BLaER1 treated with 17β-estradiol and CSF1 and Interleukin-3, amounts not matched to agents 10 nM and 100 nM (cell line): Measurements from ENCODE around the gene TFDP2.

Source experiments
- H3K27ac ChIP-seq, 11 experiments: shearing (Covaris generic); formaldehyde crosslinking; 2 replicates each; pipeline ENCODE4 v1.8.1; 2022
- H3K27me3 ChIP-seq, 11 experiments: shearing (Covaris generic); formaldehyde crosslinking; 2 replicates each; pipeline ENCODE4 v1.8.1; 2022
- H3K36me3 ChIP-seq, 11 experiments: shearing (Covaris generic); formaldehyde crosslinking; 2 replicates each; pipeline ENCODE4 v1.8.1; 2022
- H3K4me1 ChIP-seq, 10 experiments: shearing (Covaris generic); formaldehyde crosslinking; 2 replicates each; pipeline ENCODE4 v1.8.1; 2022
- H3K4me2 ChIP-seq, 11 experiments: shearing (Covaris generic); formaldehyde crosslinking; 2 replicates each; pipeline ENCODE4 v1.8.1; 2022
- H3K4me3 ChIP-seq, 10 experiments: shearing (Covaris generic); formaldehyde crosslinking; 2 replicates each; pipeline ENCODE4 v1.8.1; 2022
- H3K9ac ChIP-seq, 11 experiments: shearing (Covaris generic); formaldehyde crosslinking; 2 replicates each; pipeline ENCODE4 v1.8.1; 2022
- H3K9me3 ChIP-seq, 11 experiments: shearing (Covaris generic); formaldehyde crosslinking; replicated peaks in 1 of 11; 2 replicates each; pipeline ENCODE4 v1.8.1; 2022
- H4K20me1 ChIP-seq, 11 experiments: shearing (Covaris generic); formaldehyde crosslinking; 2 replicates each; pipeline ENCODE4 v1.8.1; 2022
- Cebpa-rat ChIP-seq, 11 experiments: shearing (Covaris generic); IDR thresholded peaks; 2 replicates each; pipeline ENCODE4 v1.8.1; 2022

The TFDP2 gene

GRCh38 chr3:141904203-141904602 is 245.1 kb downstream of the TFDP2 start:
- no peak for TF ChIP-seq Cebpa-rat (IDR thresholded peaks at IDR 0.05)
- Histone ChIP-seq H4K20me1 (peaks cover 12 to 60% (median 37%) of the 10 kb centered on the region in 11 experiments; a peak in 19 of 22 replicates), H3K36me3 (peaks cover 58 to 85% (median 75%) of the 10 kb centered on the region in 11 experiments), H3K4me2 (no peak overlapping the region), H3K27ac (no peak overlapping the region), H3K9ac (no peak overlapping the region), H3K27me3 (no peaks in the 10 kb centered on the region), H3K9me3 (peaks cover 12 to 17% (median 14%) of the 10 kb centered on the region in 11 experiments), H3K4me1 (peaks cover 0 to 62% (median 0%) of the 10 kb centered on the region in 10 experiments; a peak in 9 of 20 replicates), H3K4me3 (no peak overlapping the region)

DNA sequence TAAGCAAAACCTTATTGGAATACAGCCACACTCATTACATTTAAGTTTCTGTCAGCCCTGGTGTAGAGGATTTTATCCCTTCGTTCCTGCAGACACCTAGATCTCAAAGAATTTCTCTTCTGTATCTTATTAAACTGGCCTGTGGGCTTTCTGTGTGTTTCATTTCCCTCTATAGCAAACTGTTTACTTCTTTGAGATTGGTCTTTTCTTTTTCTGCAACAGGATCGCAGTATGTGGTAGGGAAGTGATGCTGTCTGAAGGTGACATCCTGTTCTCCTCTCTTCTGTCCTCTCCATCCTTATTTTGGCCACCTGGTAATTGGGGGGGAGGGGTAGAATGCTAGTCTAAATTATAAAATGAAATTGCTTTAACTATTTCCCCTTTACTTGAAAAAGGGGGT is 247.4 kb downstream of the TFDP2 start:
- no peak overlapping the region for H3K4me3 ChIP-seq
- H3K4me2 ChIP-seq = peak overlapping the region in 1 of 11 experiments; percentile 15; a peak in 2 of 22 replicates
- peaks cover 0 to 41% (median 0%) of the 10 kb centered on the region in 10 experiments; a peak in 9 of 20 replicates for H3K4me1 ChIP-seq
- H3K36me3 ChIP-seq = peaks cover 58 to 86% (median 75%) of the 10 kb centered on the region in 11 experiments
- H3K9ac ChIP-seq = no peak overlapping the region
- peaks cover 12 to 69% (median 39%) of the 10 kb centered on the region in 11 experiments; a peak in 19 of 22 replicates for H4K20me1 ChIP-seq
- peaks cover 21 to 40% (median 37%) of the 10 kb centered on the region in 11 experiments for H3K9me3 ChIP-seq
- H3K27me3 ChIP-seq = no peaks in the 10 kb centered on the region
- no peak overlapping the region for H3K27ac ChIP-seq
- no peak for TF ChIP-seq Cebpa-rat (IDR thresholded peaks at IDR 0.05)

DNA sequence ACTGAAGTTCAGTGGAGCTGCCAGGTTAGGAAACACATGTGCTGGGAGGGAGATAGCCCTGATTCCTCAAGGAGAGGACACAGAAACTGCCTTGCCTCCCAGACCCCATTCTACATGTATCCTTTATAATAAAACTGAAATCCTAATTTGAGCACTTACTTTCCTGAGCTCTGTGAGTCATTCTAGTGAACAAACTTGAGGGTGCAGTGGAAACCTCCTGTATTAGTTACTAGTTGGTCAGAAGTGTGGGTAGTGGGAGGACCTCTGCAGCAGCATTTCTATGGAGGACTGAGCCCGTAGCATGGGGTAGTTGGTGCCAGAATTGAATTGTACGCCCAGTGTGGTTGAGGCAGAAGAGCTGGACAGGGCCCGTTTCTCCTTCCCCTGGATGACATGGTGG is 249.0 kb downstream of the TFDP2 start:
- no peak overlapping the region for H3K9ac ChIP-seq
- peaks cover 0 to 28% (median 0%) of the 10 kb centered on the region in 10 experiments; a peak in 8 of 20 replicates for H3K4me1 ChIP-seq
- H3K4me2 ChIP-seq = peak overlapping the region in 1 of 11 experiments; percentile 8; a peak in 1 of 22 replicates
- no peaks in the 10 kb centered on the region for H3K27me3 ChIP-seq
- H3K27ac ChIP-seq = no peak overlapping the region
- H3K4me3 ChIP-seq = 0 out of 20 replicates have a peak overlapping the region, but pooled peaks of 1 of the 10 experiments have one; percentile 1
- H3K36me3 ChIP-seq = peaks cover 70 to 89% (median 81%) of the 10 kb centered on the region in 11 experiments
- peaks cover 12 to 82% (median 48%) of the 10 kb centered on the region in 11 experiments; a peak in 19 of 22 replicates for H4K20me1 ChIP-seq
- TF ChIP-seq Cebpa-rat (IDR thresholded peaks at IDR 0.05) = no peak
- peaks cover 21 to 50% (median 42%) of the 10 kb centered on the region in 11 experiments for H3K9me3 ChIP-seq

GRCh38 chr3:141898908-141899307 is 250.4 kb downstream of the TFDP2 start:
- Histone ChIP-seq H3K4me2 (no peak overlapping the region), H3K27me3 (no peaks in the 10 kb centered on the region), H3K27ac (no peak overlapping the region), H4K20me1 (peaks cover 12 to 84% (median 61%) of the 10 kb centered on the region in 11 experiments; a peak in 19 of 22 replicates), H3K9me3 (peaks cover 21 to 50% (median 42%) of the 10 kb centered on the region in 11 experiments), H3K4me1 (peaks cover 0 to 34% (median 11%) of the 10 kb centered on the region in 10 experiments; a peak in 13 of 20 replicates), H3K36me3 (peaks cover 61 to 90% (median 80%) of the 10 kb centered on the region in 11 experiments), H3K4me3 (no peak overlapping the region), H3K9ac (no peak overlapping the region)
- TF ChIP-seq Cebpa-rat (IDR thresholded peaks at IDR 0.05) = no peak

- peaks cover 5 to 87% (median 61%) of the 10 kb centered on the region in 11 experiments; a peak in 19 of 22 replicates for H4K20me1 ChIP-seq
Observed at GRCh38 chr3:141895731-141896130, 253.6 kb downstream of the TFDP2 start.

GRCh38 chr3:141894524-141895176 is 254.7 kb downstream of the TFDP2 start:
- Histone ChIP-seq H3K4me3 (no peak overlapping the region), H3K9ac (no peak overlapping the region), H4K20me1 (peaks cover 5 to 87% (median 61%) of the 10 kb centered on the region in 11 experiments; a peak in 19 of 22 replicates), H3K4me1 (peaks cover 0 to 49% (median 10%) of the 10 kb centered on the region in 10 experiments; a peak in 13 of 20 replicates), H3K27ac (peak overlapping the region in 3 of 11 experiments; percentile 12 to 17 (median 14); a peak in 2 of 22 replicates), H3K9me3 (peaks cover 11 to 40% (median 31%) of the 10 kb centered on the region in 11 experiments), H3K27me3 (no peaks in the 10 kb centered on the region), H3K4me2 (peak overlapping the region in 7 of 11 experiments; percentile 0 to 47 (median 19); a peak in 8 of 22 replicates), H3K36me3 (peaks cover 44 to 82% (median 70%) of the 10 kb centered on the region in 11 experiments)
- peak in 5 of 11 experiments; percentile 41 to 84 (median 66); a peak in 9 of 22 replicates for TF ChIP-seq Cebpa-rat (IDR thresholded peaks at IDR 0.05)

More at GRCh38 chr3:141895731-141896130, 253.6 kb downstream of the TFDP2 start:
- Histone ChIP-seq H3K9ac (no peak overlapping the region), H3K36me3 (peaks cover 54 to 86% (median 79%) of the 10 kb centered on the region in 11 experiments), H3K4me1 (peaks cover 0 to 41% (median 10%) of the 10 kb centered on the region in 10 experiments; a peak in 13 of 20 replicates), H3K4me2 (no peak overlapping the region), H3K27ac (no peak overlapping the region), H3K9me3 (peaks cover 21 to 50% (median 41%) of the 10 kb centered on the region in 11 experiments), H3K27me3 (no peaks in the 10 kb centered on the region), H3K4me3 (no peak overlapping the region)
- TF ChIP-seq Cebpa-rat (IDR thresholded peaks at IDR 0.05) = no peak
